Activated T-cell treated with anti-CD3 and anti-CD28 coated beads for 4 hours (primary cell): ENCODE measurements around the gene GRK3.
"Not testable (repeated sequence)": the region's sequence is repeated elsewhere in the genome, so short reads cannot be mapped to it uniquely, and the experiment has no call there.

Experiments
- DNase-seq: peaks from one replicate; pipeline ENCODE4 v3.0.0-alpha.2; 2020

Gene GRK3

DNA sequence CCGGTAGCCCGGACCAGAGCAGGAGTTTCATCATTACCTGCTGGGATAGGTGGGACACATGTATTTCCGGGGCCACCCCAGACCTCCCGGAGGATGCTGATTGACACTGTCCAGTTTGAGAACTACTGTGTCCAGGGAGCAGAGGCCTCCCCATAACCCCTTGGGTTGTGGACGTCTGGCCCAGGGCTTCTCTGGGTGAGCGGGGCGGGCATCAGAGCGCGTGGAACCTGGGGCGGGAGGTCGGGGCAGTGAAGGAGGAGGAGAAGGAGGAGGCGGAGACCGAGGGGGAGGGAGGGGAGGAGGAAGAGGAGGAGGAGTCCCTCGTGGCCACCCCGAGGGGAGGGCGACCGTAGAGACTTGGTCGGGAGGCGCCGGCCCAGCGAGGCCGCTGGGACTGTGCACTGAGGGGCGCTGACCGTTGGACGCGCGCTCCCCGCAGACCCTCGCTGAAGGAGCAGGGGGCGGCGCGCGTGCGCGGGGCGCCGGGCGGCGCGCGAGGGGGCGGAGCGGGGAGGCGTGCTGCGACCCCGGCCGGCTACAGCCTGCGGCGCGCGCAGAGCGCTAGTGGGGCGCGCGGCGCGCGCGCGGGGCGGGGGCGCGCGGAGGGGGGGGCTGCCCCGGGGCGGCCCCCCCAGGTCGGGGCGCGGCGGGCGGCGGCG is at the start of gene GRK3:
TSS of gene GRK3 (plus strand) at position 356 of the 659 bp plus-strand sequence. CDS start 366 bp downstream, outside the sequence.
- peak; percentile 58 for DNase-seq

DNA sequence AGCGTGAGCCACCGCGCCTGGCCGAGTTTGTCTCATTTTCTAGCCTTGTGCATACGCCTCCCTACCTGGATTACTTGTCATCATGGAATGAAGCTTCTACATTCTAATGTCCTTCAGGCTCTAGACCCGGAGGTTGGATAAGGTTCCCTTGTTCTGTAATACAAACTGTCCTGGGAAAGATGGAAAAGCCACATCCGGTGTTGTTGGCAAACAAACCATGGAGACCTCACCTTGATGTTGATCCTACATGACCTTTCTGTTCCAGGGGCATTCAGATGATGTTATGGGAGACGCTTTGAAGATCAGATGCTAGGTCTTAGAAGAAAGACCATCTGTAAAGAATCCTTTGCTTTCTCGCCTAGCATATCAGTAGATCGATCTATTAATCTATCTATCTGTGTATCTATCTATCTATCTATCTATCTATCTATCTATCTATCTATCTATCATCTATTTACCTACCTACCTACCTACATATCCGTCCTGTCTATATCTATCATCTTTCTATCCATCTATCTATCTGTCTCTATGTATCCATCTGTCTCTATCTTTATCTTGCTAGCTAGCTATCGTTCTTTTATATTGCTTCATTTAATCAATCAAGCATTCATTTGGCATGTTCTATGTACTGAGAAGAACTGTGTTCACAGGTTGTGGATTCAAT is 46.3 kb upstream of the GRK3 start:
- DNase-seq, result no peak

- no peak for DNase-seq
Observed at GRCh38 chr22:25525376-25525775, 39.1 kb upstream of the GRK3 start.

GRCh38 chr22:25525804-25526584 is 38.5 kb upstream of the GRK3 start:
- not testable (repeated sequence) for DNase-seq

GRCh38 chr22:25527016-25527415 is 37.5 kb upstream of the GRK3 start:
- DNase-seq, result not testable (repeated sequence)

- not testable (repeated sequence) for DNase-seq
Observed at GRCh38 chr22:25528068-25528467, 36.4 kb upstream of the GRK3 start.

- not testable (repeated sequence) for DNase-seq
Observed at GRCh38 chr22:25529059-25529458, 35.4 kb upstream of the GRK3 start.

GRCh38 chr22:25529541-25530137 is 34.8 kb upstream of the GRK3 start:
- DNase-seq, result not testable (repeated sequence)

- not testable (repeated sequence) for DNase-seq
Observed at GRCh38 chr22:25531677-25532076, 32.8 kb upstream of the GRK3 start.

DNA sequence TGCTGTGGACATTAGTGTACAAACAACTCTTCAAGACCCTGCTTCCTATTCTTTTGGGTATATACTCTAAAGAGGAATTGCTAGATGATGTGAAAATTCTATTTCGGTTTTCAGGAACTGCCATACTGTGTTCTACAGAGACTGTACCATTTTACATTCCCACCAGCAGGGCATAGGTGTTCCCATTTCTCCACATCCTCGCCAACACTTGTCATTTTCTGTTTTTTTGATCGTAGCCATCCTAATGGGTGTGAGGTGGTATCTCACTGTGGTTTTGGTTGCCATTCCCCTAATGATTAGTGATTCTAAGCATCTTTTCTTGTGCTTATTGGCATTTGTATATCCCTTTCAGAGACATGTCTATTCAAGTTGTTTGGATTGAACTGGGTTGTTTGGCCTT is 29.8 kb upstream of the GRK3 start:
- no peak for DNase-seq

DNA sequence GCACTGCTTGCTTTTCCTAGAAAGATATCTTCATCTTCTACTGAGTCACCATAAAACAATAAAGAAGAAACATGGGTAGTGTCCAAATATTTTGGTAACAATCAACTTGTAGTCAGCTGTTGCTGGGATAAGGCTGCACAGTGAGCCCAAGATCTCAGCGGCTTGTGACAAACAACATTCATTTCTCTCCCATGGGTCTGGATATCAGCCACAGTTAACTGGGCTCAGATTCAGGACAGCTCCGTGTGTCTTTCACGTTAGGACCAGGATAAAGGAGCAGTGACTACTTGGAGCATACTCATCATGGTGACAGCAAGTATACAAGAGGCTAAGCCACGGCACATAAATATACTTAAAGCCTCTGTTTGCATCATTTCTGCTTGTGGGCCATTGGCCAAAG is 27.9 kb upstream of the GRK3 start:
- DNase-seq, result no peak

GRCh38 chr22:25540166-25540907 is 24.1 kb upstream of the GRK3 start:
- DNase-seq, result no peak

DNA sequence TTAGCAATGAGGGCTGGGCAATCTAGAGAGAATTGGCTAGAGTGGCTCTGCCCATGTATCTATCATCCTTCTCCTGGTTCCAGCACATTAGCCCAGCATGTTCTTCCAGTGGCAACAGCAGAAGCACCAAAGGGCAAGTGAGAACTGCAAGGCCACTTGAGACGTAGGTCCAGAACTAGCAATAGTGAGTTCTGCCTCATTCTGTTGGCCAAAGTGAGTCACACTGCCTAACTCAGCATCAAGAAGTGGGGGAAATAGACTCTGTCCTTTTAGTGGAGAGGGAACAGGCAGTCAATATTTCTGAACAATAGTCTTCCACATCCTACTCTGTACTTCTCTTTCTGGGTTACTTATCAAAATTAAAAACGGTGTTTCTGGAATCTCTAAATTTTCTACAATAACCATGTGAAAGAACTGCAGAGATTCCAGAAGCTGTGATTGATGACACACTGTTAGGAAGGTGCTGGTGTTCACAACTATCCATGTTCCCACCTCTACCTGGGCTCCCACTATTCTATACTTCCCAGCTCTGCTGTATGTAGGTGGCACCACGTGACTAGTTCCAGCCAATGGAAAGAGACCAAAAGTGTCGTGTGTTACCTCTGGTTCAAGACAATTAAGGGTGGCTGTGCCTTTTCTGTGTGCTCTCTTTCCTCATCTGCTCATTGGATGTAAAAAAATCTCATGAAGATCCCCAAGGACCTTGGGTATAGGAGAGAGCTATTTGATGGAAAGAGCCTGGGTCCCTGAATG is 23.4 kb upstream of the GRK3 start:
- DNase-seq, result no peak

DNA sequence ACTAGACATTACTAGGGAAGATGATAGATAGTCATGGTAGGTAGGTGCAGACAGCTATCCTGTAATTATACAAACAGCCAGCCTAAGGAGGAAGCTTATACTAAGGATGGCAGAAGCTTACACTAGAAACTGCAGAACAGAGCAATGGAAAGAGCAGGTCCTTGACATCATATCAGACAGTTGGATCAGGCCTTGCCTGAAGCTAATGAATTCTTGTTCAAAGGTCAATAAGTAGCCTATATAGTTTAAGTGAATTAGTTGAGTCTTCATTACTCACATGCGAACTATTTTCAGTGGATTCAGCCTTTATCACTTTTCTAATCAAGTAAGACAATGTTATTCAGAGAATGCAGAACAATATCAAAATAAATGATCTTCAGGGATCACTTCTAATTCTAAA is 22.3 kb upstream of the GRK3 start:
- no peak for DNase-seq

- DNase-seq, result no peak
Observed at GRCh38 chr22:25542720-25543402, 21.6 kb upstream of the GRK3 start.

GRCh38 chr22:25545146-25545545 is 19.3 kb upstream of the GRK3 start:
- DNase-seq, result no peak

GRCh38 chr22:25545672-25546071 is 18.8 kb upstream of the GRK3 start:
- DNase-seq, result no peak

DNA sequence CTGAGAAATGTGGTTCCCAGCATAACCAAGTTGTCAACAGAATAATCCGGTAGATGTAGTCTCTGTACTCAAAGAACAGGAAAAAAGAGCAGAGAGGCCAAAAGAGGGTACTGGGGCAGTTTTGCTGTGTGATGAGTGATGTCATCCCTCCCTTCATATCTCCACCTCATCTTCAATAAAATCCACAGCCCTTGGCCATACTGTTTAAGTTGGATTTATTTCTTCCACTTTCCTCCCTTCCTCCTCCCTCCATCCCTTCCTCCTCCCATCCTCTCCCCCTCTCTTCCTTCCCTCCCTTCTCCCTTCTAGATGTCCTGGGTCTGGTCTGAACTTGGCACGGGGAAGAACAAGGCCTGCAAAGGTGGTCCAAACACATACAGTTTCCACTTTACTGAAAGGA is 18.2 kb upstream of the GRK3 start:
- no peak for DNase-seq

DNA sequence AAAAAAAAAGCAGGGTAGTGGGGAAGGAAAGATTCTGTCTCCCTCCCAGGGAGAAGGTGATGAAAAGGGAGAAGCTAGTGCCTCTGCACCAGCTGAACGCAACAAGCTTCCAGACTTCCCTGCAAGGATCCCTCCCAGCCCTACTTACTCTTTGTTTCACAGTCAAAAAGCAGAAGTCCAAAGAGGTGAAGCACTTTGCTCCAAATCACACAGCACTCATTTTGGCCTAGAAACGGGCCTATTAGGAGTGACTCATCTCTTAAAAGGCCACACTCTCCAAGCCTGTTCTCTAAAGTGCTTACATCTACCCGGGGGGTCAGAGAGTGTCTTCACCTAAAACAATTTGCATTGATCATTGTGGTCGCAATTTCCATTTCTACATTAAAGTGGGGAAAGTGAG is 17.7 kb upstream of the GRK3 start:
- DNase-seq, result no peak

DNA sequence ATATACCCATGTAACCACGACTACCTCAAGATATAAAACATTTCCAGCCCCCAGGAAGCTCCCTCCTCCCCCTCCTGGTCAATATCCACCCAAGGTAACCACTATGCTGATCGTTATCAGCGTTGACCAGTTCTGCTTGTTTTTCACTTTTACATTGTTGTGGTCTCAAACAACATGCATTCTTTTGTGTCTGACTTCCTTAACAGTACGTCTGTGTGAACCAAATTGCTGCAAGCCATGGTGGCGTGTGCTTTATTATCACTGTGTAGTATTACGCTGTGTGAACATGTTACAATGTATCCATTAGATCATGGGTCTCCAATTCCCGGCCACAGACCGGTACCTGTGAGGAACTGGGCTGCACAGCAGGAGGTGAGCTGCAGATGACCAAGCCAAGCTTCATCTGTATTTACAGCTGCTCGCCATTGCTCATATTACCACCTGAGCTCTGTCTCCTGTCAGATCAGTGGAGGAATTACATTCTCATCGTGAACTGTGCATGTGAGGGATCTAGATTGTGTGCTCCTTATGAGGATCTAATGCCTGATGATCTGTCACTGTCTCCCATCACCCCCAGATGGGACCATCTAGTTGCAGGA is 15.5 kb upstream of the GRK3 start:
- DNase-seq, result no peak

GRCh38 chr22:25551396-25551795 is 13.1 kb upstream of the GRK3 start:
- no peak for DNase-seq
